ENCODE data around the gene DHRSX.
A peak's percentile ranks its signal among the peaks of the same experiment; 100 is the strongest.
"Not testable (repeated sequence)": the region's sequence is repeated elsewhere in the genome, so short reads cannot be mapped to it uniquely, and the experiment has no call there.

DHRSX gene

GRCh38 chrX:2426289-2426882, 74.4 kb downstream of the DHRSX start:
- no peaks in the 10 kb centered on the region for H3K36me3 ChIP-seq (ENCODE audit: control insufficient read depth, insufficient read depth, low read length)
- H3K56ac ChIP-seq (ENCODE audit: low read length) = no peak overlapping the region
- H3K4me3 ChIP-seq (ENCODE audit: low read length) = no peak overlapping the region

GRCh38 chrX:2425286-2426071, 75.3 kb downstream of the DHRSX start:
- no peak overlapping the region for H3K9ac ChIP-seq (ENCODE audit: low read length)
- H3K4me3 ChIP-seq (ENCODE audit: low read length) = no peak overlapping the region
- no peak overlapping the region for H3K4ac ChIP-seq (ENCODE audit: low read depth, low read length)
- no peaks in the 10 kb centered on the region for H3K79me2 ChIP-seq (ENCODE audit: control insufficient read depth, insufficient read depth, low read length)
- no peak overlapping the region for H3K18ac ChIP-seq (ENCODE audit: low read length)
- H3K23ac ChIP-seq (ENCODE audit: low read length) = no peak overlapping the region
- H3K27me3 ChIP-seq (ENCODE audit: insufficient read depth, low read length, poor library complexity) = no peaks in the 10 kb centered on the region
- no peak overlapping the region for H2BK15ac ChIP-seq (replicated peaks; ENCODE audit: low read depth)
- no peaks in the 10 kb centered on the region for H3K4me1 ChIP-seq (ENCODE audit: control insufficient read depth, low read depth, low read length)
- H4K5ac ChIP-seq (ENCODE audit: low read length) = no peak overlapping the region
- H3K27ac ChIP-seq (ENCODE audit: low read depth, low read length) = no peak overlapping the region
- no peaks in the 10 kb centered on the region for H3K36me3 ChIP-seq (ENCODE audit: control insufficient read depth, insufficient read depth, low read length)
- H2BK120ac ChIP-seq (ENCODE audit: low read depth, low read length) = no peak overlapping the region
- peaks cover 3% of the 10 kb centered on the region for H3K79me1 ChIP-seq (ENCODE audit: low read length)
- H3K4me2 ChIP-seq (ENCODE audit: low read length) = no peak overlapping the region
- no peak overlapping the region for H4K8ac ChIP-seq (ENCODE audit: low read depth, low read length)
- DNase-seq = peak; percentile 52
- no CpG with 5 or more reads among the region's 13 CpGs for WGBS (ENCODE audit: extremely low coverage, insufficient coverage, low lambda C conversion rate)
- no peak overlapping the region for H3K56ac ChIP-seq (ENCODE audit: low read length)
- H2AK5ac ChIP-seq (ENCODE audit: low read length) = no peak overlapping the region
- H2BK5ac ChIP-seq (ENCODE audit: low read length) = no peak overlapping the region

More at GRCh38 chrX:2426289-2426882, 74.4 kb downstream of the DHRSX start:
- H3K27me3 ChIP-seq (ENCODE audit: insufficient read depth, low read length, poor library complexity) = no peaks in the 10 kb centered on the region
- no peaks in the 10 kb centered on the region for H3K79me2 ChIP-seq (ENCODE audit: control insufficient read depth, insufficient read depth, low read length)
- no peak for DNase-seq
- no peak overlapping the region for H3K4me2 ChIP-seq (ENCODE audit: low read length)
- no peak overlapping the region for H3K9ac ChIP-seq (ENCODE audit: low read length)
- no peak overlapping the region for H3K4ac ChIP-seq (ENCODE audit: low read depth, low read length)
- no peak overlapping the region for H2AK5ac ChIP-seq (ENCODE audit: low read length)
- no peak overlapping the region for H3K27ac ChIP-seq (ENCODE audit: low read depth, low read length)
- no peak overlapping the region for H4K8ac ChIP-seq (ENCODE audit: low read depth, low read length)
- H3K18ac ChIP-seq (ENCODE audit: low read length) = no peak overlapping the region
- H3K23ac ChIP-seq (ENCODE audit: low read length) = no peak overlapping the region
- no peak overlapping the region for H2BK15ac ChIP-seq (replicated peaks; ENCODE audit: low read depth)
- H2BK5ac ChIP-seq (ENCODE audit: low read length) = no peak overlapping the region
- H4K5ac ChIP-seq (ENCODE audit: low read length) = no peak overlapping the region
- peaks cover 3% of the 10 kb centered on the region for H3K79me1 ChIP-seq (ENCODE audit: low read length)
- no peaks in the 10 kb centered on the region for H3K4me1 ChIP-seq (ENCODE audit: control insufficient read depth, low read depth, low read length)
- H2BK120ac ChIP-seq (ENCODE audit: low read depth, low read length) = no peak overlapping the region

DNA sequence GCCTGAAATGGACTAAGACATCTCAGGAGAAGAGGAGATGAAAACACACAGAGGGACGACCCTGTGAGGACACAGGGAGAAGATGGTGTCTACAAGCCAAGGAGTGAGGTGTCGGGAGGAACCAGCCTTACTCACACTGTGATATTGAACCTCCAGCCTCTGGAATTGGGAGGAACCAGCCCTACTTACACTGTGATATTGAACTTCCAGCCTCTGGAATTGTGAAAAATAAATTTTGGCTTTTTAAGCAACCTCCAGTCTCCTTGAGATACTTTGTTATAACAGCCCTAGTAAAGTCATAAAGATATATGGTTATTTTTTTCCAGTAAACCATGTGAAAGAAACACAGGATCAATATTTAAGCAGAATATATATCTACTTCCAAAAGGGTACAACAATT, 76.5 kb downstream of the DHRSX start:
- no peak overlapping the region for H3K27ac ChIP-seq (ENCODE audit: low read depth, low read length)
- no CpG with 5 or more reads among the region's 2 CpGs for WGBS (ENCODE audit: extremely low coverage, insufficient coverage, low lambda C conversion rate)
- H4K8ac ChIP-seq (ENCODE audit: low read depth, low read length) = no peak overlapping the region
- no peak overlapping the region for H3K18ac ChIP-seq (ENCODE audit: low read length)
- no peak overlapping the region for H3K23ac ChIP-seq (ENCODE audit: low read length)
- no peak overlapping the region for H3K4me2 ChIP-seq (ENCODE audit: low read length)
- no peaks in the 10 kb centered on the region for H3K36me3 ChIP-seq (ENCODE audit: control insufficient read depth, insufficient read depth, low read length)
- H3K4me3 ChIP-seq (ENCODE audit: low read length) = no peak overlapping the region
- H3K4ac ChIP-seq (ENCODE audit: low read depth, low read length) = no peak overlapping the region
- H3K4me1 ChIP-seq (ENCODE audit: control insufficient read depth, low read depth, low read length) = no peaks in the 10 kb centered on the region
- no peak overlapping the region for H2BK5ac ChIP-seq (ENCODE audit: low read length)
- no peak overlapping the region for H2BK15ac ChIP-seq (replicated peaks; ENCODE audit: low read depth)
- H3K27me3 ChIP-seq (ENCODE audit: insufficient read depth, low read length, poor library complexity) = no peaks in the 10 kb centered on the region
- no peak overlapping the region for H4K5ac ChIP-seq (ENCODE audit: low read length)
- H3K56ac ChIP-seq (ENCODE audit: low read length) = no peak overlapping the region
- H2BK120ac ChIP-seq (ENCODE audit: low read depth, low read length) = no peak overlapping the region
- peaks cover 3% of the 10 kb centered on the region for H3K79me1 ChIP-seq (ENCODE audit: low read length)
- DNase-seq = no peak
- H3K9ac ChIP-seq (ENCODE audit: low read length) = no peak overlapping the region
- H3K79me2 ChIP-seq (ENCODE audit: control insufficient read depth, insufficient read depth, low read length) = no peaks in the 10 kb centered on the region
- no peak overlapping the region for H2AK5ac ChIP-seq (ENCODE audit: low read length)

DNA sequence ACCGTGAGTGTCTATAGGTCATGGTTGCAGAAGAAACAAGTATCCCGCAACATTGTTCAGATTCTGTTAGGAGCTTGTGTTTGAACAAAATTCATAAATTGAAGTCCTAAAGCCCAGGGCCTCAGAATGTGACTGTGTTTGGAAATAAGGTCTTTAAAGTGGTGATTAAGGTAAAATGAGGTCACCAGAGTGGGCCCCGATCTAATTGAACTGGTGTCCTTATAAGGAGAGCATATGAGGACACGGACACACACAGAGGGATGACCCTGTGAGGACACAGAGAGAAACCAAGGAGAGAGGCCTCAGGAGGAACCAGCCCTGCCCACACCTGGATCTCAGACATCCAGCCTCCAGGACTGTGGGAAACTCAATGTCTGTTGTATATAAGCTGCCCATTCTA, 76.9 kb downstream of the DHRSX start:
- Histone ChIP-seq H3K4me2 (ENCODE audit: low read length) (no peak overlapping the region), H3K4me1 (ENCODE audit: control insufficient read depth, low read depth, low read length) (no peaks in the 10 kb centered on the region), H4K8ac (ENCODE audit: low read depth, low read length) (no peak overlapping the region), H3K4me3 (ENCODE audit: low read length) (no peak overlapping the region), H3K27me3 (ENCODE audit: insufficient read depth, low read length, poor library complexity) (no peaks in the 10 kb centered on the region), H2AK5ac (ENCODE audit: low read length) (no peak overlapping the region), H3K56ac (ENCODE audit: low read length) (no peak overlapping the region), H3K79me1 (ENCODE audit: low read length) (peaks cover 3% of the 10 kb centered on the region), H3K36me3 (ENCODE audit: control insufficient read depth, insufficient read depth, low read length) (no peaks in the 10 kb centered on the region), H3K79me2 (ENCODE audit: control insufficient read depth, insufficient read depth, low read length) (no peaks in the 10 kb centered on the region), H4K5ac (ENCODE audit: low read length) (no peak overlapping the region), H3K4ac (ENCODE audit: low read depth, low read length) (no peak overlapping the region), H3K18ac (ENCODE audit: low read length) (no peak overlapping the region), H2BK120ac (ENCODE audit: low read depth, low read length) (no peak overlapping the region), H3K23ac (ENCODE audit: low read length) (no peak overlapping the region), H2BK15ac (replicated peaks; ENCODE audit: low read depth) (no peak overlapping the region), H3K27ac (ENCODE audit: low read depth, low read length) (no peak overlapping the region), H3K9ac (ENCODE audit: low read length) (no peak overlapping the region), H2BK5ac (ENCODE audit: low read length) (no peak overlapping the region)
- DNase-seq = no peak
- WGBS (ENCODE audit: extremely low coverage, insufficient coverage, low lambda C conversion rate) = no CpG with 5 or more reads among the region's 4 CpGs

DNA sequence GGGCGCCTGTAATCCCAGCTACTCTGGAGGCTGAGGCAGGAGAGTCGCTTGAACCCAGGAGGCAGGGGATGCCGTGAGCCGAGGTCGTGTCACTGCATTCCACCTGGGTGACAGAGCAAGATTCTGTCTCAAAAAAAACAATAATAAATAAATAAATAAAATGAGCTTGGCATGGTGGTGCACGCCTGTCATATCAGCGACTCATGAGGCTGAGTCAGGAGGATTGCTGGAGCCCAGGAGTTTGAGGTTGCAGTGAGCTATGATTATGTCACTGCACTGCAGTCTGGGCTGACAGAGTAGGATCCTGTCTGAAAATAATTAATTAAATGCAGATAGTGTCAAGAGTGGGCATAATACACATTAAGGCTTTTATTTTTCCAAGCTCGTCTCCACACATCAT, 77.5 kb downstream of the DHRSX start:
- Histone ChIP-seq H2BK15ac (replicated peaks; ENCODE audit: low read depth) (no peak overlapping the region), H3K23ac (ENCODE audit: low read length) (no peak overlapping the region), H3K4me3 (ENCODE audit: low read length) (no peak overlapping the region), H4K8ac (ENCODE audit: low read depth, low read length) (no peak overlapping the region), H3K79me1 (ENCODE audit: low read length) (peaks cover 3% of the 10 kb centered on the region), H3K4me1 (ENCODE audit: control insufficient read depth, low read depth, low read length) (no peaks in the 10 kb centered on the region), H3K27me3 (ENCODE audit: insufficient read depth, low read length, poor library complexity) (no peaks in the 10 kb centered on the region), H3K56ac (ENCODE audit: low read length) (no peak overlapping the region), H2BK120ac (ENCODE audit: low read depth, low read length) (no peak overlapping the region), H3K4me2 (ENCODE audit: low read length) (no peak overlapping the region), H3K4ac (ENCODE audit: low read depth, low read length) (no peak overlapping the region), H3K79me2 (ENCODE audit: control insufficient read depth, insufficient read depth, low read length) (no peaks in the 10 kb centered on the region), H3K18ac (ENCODE audit: low read length) (no peak overlapping the region), H2AK5ac (ENCODE audit: low read length) (no peak overlapping the region), H4K5ac (ENCODE audit: low read length) (no peak overlapping the region), H2BK5ac (ENCODE audit: low read length) (no peak overlapping the region), H3K9ac (ENCODE audit: low read length) (no peak overlapping the region), H3K36me3 (ENCODE audit: control insufficient read depth, insufficient read depth, low read length) (no peaks in the 10 kb centered on the region), H3K27ac (ENCODE audit: low read depth, low read length) (no peak overlapping the region)
- WGBS (ENCODE audit: extremely low coverage, insufficient coverage, low lambda C conversion rate) = no CpG with 5 or more reads among the region's 8 CpGs
- no peak for DNase-seq

DNA sequence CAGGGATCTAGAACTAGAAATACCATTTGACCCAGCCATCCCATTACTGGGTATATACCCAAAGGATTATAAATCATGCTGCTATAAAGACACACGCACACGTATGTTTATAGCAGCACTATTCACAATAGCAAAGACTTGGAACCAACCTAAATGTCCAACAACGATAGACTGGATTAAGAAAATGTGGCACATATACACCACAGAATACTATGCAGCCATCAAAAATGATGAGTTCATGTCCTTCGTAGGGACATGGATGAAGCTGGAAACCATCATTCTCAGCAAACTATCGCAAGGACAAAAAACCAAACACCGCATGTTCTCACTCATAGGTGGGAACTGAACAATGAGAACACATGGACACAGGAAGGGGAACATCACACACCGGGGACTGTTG, 81.4 kb downstream of the DHRSX start:
- H3K4ac ChIP-seq (ENCODE audit: low read depth, low read length); H4K5ac ChIP-seq (ENCODE audit: low read length); H4K8ac ChIP-seq (ENCODE audit: low read depth, low read length); H2BK15ac ChIP-seq (replicated peaks; ENCODE audit: low read depth); H3K79me1 ChIP-seq (ENCODE audit: low read length); H3K18ac ChIP-seq (ENCODE audit: low read length); H2BK120ac ChIP-seq (ENCODE audit: low read depth, low read length); H3K4me1 ChIP-seq (ENCODE audit: control insufficient read depth, low read depth, low read length); DNase-seq; H3K27ac ChIP-seq (ENCODE audit: low read depth, low read length); H3K36me3 ChIP-seq (ENCODE audit: control insufficient read depth, insufficient read depth, low read length); H3K4me2 ChIP-seq (ENCODE audit: low read length); H3K79me2 ChIP-seq (ENCODE audit: control insufficient read depth, insufficient read depth, low read length); H3K4me3 ChIP-seq (ENCODE audit: low read length); H3K27me3 ChIP-seq (ENCODE audit: insufficient read depth, low read length, poor library complexity); H2AK5ac ChIP-seq (ENCODE audit: low read length); H2BK5ac ChIP-seq (ENCODE audit: low read length); H3K56ac ChIP-seq (ENCODE audit: low read length); H3K9ac ChIP-seq (ENCODE audit: low read length); H3K23ac ChIP-seq (ENCODE audit: low read length): not testable (repeated sequence)
- WGBS (ENCODE audit: extremely low coverage, insufficient coverage, low lambda C conversion rate) = no CpG with 5 or more reads among the region's 7 CpGs
